NCI-H82 treated with DMSO at 0.1 percent for 48 hours (cell line): ENCODE data around the gene CHADL.
"Not testable (repeated sequence)": the region's sequence is repeated elsewhere in the genome, so short reads cannot be mapped to it uniquely, and the experiment has no call there.

Source experiments
- DNase-seq: peaks from one replicate; lab custom pipeline; 2025; ENCODE audit not compliant: unreplicated experiment; lab: John Stamatoyannopoulos, UW

Gene CHADL

GRCh38 chr22:41240377-41241132 lies at the start of gene CHADL:
Gene CHADL (minus strand): TSS chr22:41240931. CDS start chr22:41240881, 50 bp downstream.
- DNase-seq = no peak

- DNase-seq = no peak
Measured at GRCh38 chr22:41289671-41290070, 48.9 kb upstream of the CHADL start.

GRCh38 chr22:41288245-41288946 lies 47.7 kb upstream of the CHADL start:
- no peak for DNase-seq

DNA sequence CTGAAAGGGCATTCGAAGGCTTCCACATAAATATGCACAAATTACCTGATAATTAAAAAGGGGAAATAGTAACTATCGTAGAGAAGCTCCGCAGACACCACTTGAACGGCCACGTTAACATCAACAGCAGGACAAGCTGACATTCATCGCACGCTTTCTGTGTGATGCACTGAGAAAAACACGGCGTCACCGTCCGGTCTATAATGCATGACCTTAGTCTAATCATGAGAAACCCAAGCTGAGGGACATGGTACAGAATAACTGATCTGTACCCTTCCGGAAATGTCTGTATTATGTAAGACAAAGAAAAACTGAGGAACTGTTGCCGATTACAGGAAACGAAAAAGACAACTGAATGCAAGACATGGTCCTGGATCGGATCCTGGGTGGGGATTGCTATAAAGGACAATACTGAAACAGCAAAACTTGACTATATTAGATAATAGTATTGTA lies 45.9 kb upstream of the CHADL start:
- DNase-seq = no peak

GRCh38 chr22:41285820-41286638 lies 45.3 kb upstream of the CHADL start, which contains the start of gene RANGAP1:
Gene RANGAP1 (minus strand): TSS chr22:41286187. CDS start chr22:41281044, 5,143 bp downstream.
- peak; percentile 97 for DNase-seq

GRCh38 chr22:41285441-41285819 lies 44.7 kb upstream of the CHADL start:
- DNase-seq = no peak

GRCh38 chr22:41284465-41284864 lies 43.7 kb upstream of the CHADL start:
- DNase-seq = no peak

DNA sequence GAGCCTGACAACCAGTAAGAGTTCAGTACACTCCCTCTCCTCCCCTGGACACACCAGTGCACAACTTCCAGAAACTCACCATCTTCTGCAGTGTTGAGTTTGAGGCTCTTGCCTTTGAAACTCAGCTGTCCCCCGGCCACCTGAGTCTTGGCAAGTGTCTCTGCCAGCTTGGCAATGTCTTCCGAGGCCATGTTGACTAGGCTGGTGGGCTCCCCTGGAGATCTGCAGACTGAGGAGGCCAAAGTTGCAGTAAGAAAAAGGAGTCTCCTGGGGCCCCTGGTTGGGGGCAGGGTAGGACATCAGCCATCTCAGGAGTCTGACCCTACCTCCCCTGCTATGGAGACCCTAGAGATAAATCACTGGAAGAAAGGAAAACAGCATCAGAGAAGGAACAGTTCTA lies 40.1 kb upstream of the CHADL start:
- DNase-seq = no peak

GRCh38 chr22:41280065-41280464 lies 39.3 kb upstream of the CHADL start:
- no peak for DNase-seq

DNA sequence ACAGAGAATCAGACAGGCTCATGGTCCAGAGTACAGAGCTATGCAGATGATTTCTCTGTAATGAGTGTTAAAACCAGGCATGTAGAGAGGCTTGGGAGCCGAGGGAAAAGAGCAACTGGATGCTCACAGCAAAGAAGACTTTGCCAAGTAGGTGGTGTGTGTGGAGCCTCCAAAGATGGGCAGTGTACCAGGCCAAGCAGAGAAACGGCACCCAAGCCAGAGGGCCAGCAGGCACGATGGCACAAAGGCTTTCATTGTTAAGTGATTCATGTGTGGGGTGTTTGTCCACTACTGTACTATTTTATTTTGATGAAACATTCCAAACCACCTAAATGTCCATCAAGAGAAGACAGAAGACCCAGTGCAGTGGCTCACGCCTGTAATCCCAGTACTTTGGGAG lies 34.1 kb upstream of the CHADL start:
- no peak for DNase-seq

DNA sequence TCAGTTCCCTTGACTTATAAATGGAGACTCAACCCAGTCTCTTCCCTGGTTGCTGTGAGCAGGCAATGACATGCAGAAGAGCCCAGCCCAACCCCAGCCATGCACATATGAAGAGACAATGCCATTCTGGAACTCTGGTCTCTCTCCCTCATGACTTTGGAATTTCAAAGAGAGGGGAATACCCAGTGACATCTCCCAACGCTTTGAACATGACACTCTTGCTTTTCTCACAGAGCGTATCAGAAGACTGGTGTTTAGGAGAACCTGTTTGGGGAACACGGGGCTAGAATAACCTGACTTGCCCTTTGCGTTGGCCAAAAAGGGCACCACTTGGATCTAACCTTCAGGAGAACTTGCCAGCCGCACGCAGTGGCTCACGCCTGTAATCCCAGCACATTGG lies 32.4 kb upstream of the CHADL start:
- no peak for DNase-seq

GRCh38 chr22:41271787-41272186 lies 31.1 kb upstream of the CHADL start:
- DNase-seq = no peak

DNA sequence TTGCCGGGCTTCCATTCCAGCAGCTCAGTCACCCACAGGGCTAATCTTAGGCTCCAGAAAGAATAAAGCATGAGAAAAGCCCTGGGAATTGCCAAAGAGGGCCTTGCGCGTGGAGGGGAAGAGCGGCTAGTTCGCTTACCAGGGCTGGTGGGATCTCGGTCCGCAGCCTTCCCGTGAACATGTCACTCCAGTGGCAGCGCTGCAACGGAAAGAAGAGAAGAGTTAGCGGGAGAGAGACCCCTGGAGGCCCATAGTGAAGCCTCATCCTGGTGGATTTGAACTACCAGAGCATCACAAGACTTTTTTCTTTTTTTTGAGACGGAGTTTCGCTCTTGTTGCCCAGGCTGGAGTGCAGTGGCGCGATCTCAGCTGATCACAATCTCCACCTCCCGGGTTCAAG lies 27.2 kb upstream of the CHADL start:
- DNase-seq = no peak

- DNase-seq = no peak
Measured at GRCh38 chr22:41264408-41264941, 23.7 kb upstream of the CHADL start.

- no peak for DNase-seq
Measured at GRCh38 chr22:41263704-41264103, 23.0 kb upstream of the CHADL start.

DNA sequence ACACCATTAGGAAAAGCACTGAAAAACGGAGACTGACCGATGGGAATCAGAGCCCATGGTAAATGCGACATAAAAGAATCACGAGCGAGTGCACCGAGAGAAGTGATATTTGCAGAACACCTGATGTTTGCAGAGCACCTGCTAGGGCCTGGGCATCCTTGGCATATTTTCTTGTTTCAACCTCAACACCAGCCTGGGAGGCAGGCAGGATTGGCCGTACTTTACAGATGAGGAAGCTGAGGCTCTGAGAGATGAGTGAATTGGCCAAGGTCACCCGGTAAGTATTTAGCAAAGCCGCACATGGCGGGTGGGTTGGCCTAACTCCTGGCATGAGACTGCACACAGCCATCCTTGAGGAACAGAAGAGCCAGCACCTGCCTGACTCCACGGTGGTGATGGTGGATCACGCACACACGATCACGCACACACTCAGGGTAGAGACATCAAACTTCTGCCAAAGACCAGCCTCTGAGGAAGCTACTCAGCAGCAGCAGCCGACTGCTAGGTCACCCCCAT lies 21.6 kb upstream of the CHADL start:
- no peak for DNase-seq

GRCh38 chr22:41261541-41262249 lies 21.0 kb upstream of the CHADL start:
- DNase-seq = no peak

DNA sequence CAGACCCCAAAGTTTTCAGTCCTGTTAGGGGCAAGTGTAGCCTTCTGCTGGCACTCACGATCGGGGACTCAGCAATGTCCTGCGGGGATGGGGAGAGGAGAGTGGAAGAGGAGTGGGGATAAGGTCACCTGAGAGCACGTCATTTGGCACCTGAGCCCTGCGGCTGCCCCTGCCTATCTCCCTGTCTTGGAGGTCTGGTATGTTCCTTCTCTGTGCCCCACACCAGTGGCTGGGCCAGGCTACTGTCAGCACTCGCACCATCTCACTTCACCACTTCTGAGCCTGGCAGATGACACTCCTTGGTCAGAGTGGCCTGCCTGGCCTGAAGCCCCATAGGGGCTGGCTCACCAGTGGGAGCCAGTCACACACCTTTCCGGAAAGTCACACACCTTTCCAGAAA lies 20.1 kb upstream of the CHADL start:
- no peak for DNase-seq

DNA sequence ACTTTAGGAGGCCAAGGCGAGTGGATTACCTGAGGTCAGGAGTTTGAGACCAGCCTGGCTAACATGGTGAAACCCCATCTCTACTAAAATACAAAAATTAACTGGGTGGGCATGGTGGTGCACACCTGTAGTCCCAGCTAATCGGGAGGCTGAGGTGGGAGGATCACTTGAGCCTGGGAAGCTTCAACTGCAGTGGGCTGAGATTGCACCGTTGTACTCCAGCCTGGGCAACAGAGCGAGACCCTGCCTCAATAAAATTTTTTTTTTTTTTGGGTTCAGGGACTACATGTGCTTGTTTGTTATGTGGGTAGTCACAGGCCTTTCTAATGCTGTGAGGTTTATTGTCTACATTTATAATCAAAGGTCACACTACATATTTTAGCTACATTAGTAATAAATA lies 19.0 kb upstream of the CHADL start:
- not testable (repeated sequence) for DNase-seq

- no peak for DNase-seq
Measured at GRCh38 chr22:41257696-41258095, 17.0 kb upstream of the CHADL start.
